IPS-18a (cell line): Measurements from ENCODE around the gene ARL10.
A peak's percentile ranks its signal among the peaks of the same experiment; 100 is the strongest.

Experiments
- H3K27ac ChIP-seq: one replicate; pipeline ENCODE4 v1.5.1; 2013; ENCODE audit warnings: low read length
- H3K27me3 ChIP-seq: one replicate; pipeline ENCODE4 v1.6.1; 2013; ENCODE audit warnings: mild to moderate bottlenecking, low read length; ENCODE audit not compliant: control insufficient read depth, insufficient read depth
- H3K36me3 ChIP-seq: one replicate; pipeline ENCODE4 v1.6.1; 2013; ENCODE audit warnings: low read depth, low read length; ENCODE audit not compliant: control insufficient read depth
- H3K4me1 ChIP-seq: one replicate; pipeline ENCODE4 v1.6.1; 2013; ENCODE audit warnings: low read depth, low read length; ENCODE audit not compliant: control insufficient read depth
- H3K4me3 ChIP-seq: one replicate; pipeline ENCODE4 v1.5.1; 2013; ENCODE audit warnings: low read length
- H3K9ac ChIP-seq: one replicate; pipeline ENCODE4 v1.6.1; 2013; ENCODE audit warnings: mild to moderate bottlenecking, low read length, moderate library complexity
- H3K9me3 ChIP-seq: one replicate; pipeline ENCODE4 v1.6.1; 2013; ENCODE audit warnings: low read depth, low read length; ENCODE audit not compliant: control insufficient read depth

ARL10 gene

DNA sequence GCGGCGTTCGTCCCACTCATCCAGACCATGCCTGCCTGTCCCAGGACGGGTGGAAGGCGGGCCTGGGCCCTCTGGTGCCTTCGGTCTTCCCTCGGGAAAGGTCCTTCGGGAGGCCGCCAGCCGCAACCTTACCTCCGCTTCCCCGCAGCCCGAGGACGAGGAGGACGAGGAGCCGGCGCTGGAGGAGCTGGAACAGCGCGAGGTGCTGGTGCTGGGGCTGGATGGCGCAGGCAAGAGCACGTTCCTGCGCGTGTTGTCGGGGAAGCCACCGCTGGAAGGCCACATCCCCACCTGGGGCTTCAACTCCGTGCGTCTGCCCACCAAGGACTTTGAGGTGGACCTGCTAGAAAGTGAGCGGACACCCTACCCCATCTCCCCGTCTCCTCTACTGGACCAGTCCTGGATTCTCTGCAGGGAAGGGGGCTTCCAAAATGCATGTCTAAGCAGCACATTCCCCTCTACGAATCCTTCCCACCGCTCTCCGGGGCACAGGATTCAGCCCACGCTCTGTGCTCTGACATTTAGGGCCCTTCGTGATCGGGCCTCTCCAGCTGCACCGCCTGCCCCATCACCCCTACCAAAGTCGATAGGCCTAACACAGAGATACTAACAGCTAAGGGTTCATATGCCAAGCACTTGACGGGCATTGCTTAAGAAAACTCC, 1.1 kb downstream of the ARL10 start:
- H3K9ac ChIP-seq, result peak overlapping the region; percentile 16
- peak overlapping the region; percentile 69 for H3K4me3 ChIP-seq
- no peaks in the 10 kb centered on the region for H3K9me3 ChIP-seq
- peaks cover 3% of the 10 kb centered on the region for H3K4me1 ChIP-seq
- peaks cover 61% of the 10 kb centered on the region for H3K27me3 ChIP-seq
- H3K27ac ChIP-seq, result no peak overlapping the region
- no peaks in the 10 kb centered on the region for H3K36me3 ChIP-seq

DNA sequence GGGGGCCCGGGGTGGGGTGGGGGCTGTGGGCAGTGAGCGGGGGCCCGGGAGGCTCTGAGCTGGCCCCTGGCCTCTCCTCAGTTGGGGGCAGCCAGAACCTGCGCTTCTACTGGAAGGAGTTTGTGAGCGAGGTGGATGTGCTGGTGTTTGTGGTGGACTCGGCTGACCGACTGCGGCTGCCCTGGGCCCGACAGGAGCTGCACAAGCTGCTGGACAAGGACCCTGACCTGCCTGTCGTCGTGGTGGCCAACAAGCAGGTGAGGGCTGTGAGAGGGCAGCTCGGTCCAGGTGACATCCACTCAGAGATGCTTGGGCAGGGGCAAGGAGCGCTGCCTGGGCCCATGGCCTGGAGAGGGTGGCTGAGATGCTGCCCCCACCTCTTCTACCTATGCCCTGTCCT, 3.4 kb downstream of the ARL10 start:
- no peaks in the 10 kb centered on the region for H3K36me3 ChIP-seq
- no peak overlapping the region for H3K9ac ChIP-seq
- no peak overlapping the region for H3K27ac ChIP-seq

DNA sequence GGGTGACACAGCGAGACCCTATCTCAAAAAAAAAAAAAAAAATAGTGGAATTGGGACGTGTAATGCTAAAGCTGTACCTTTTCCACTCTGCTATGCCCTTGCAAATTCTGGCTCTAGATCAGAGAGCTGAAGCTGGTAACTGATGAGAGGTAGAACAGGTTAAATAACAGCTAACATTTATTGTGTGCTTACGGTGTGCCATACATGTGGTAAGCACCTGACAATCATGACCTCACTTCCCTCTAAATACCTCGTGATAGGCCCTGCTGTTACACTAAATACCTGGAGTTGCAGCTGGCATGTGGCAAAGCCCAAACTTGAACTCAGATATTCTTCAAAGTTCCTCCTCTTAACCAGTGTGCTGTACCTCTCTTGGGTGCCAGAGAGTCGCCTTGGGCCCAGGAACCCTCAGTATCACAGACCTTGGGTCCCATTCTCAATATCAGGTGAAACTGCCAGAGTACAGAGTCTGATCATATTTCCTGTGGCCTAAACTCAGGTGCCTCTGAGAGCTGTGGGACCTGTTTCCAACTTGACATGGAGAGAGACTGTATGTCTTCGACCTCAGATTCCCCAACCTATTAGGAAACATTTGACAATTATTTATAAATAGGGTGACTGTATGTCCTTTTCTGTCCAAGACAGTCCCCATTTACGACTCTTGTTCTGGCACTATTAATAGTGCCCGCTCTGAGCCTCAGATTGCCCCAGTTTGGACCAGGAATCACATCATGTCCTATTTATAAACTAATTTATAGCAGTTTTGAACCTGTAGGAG, 4.8 kb downstream of the ARL10 start:
- Histone ChIP-seq H3K4me1 (no peaks in the 10 kb centered on the region), H3K9me3 (no peaks in the 10 kb centered on the region), H3K4me3 (no peak overlapping the region), H3K9ac (no peak overlapping the region), H3K36me3 (no peaks in the 10 kb centered on the region), H3K27me3 (peaks cover 27% of the 10 kb centered on the region), H3K27ac (no peak overlapping the region)

More for the DNA sequence above, 3.4 kb downstream of the ARL10 start:
- H3K27me3 ChIP-seq, result peaks cover 41% of the 10 kb centered on the region
- H3K4me3 ChIP-seq, result no peak overlapping the region
- no peaks in the 10 kb centered on the region for H3K9me3 ChIP-seq
- H3K4me1 ChIP-seq, result no peaks in the 10 kb centered on the region

DNA sequence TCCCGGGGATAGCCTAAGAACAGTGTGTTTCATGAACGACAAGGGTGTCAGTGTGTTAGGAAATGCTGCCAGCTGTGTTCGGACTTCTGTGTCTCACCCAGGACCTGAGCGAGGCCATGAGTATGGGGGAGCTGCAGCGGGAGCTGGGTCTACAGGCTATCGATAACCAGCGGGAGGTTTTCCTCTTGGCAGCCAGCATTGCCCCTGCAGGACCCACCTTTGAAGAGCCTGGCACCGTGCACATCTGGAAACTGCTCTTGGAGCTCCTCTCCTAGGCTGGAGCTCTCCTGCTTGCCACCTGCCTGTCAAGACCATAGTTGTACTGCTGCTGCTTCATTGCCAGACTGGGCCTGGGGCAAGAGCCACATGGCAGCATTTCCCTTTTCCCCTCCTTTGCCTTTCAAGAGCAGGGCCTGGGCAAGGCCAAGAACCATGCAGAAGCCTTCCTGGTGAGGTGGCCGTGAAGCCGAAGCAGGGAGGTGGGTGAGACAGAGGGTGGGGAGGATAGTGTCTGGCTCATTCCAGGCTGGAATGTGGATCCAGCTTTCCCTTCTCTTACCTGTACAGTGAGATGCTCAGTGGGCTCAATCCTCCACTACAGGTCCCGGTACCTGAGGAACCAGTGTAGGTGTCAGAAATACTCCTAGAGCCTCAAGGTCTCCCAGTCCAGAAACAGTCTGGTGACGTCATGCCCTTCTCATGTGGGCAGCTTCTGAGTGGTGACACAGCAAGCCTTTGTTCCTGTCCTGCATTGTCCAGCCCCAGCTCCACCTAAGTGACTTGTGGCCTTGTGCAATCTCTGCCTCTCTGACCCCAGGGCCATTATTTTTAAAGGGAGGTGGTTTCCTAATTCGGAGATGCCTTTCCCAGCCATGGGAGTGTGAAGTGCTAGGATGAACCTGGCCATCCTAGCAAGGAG, 6.6 kb downstream of the ARL10 start:
- Histone ChIP-seq H3K9me3 (no peaks in the 10 kb centered on the region), H3K27ac (no peak overlapping the region), H3K4me3 (no peak overlapping the region), H3K4me1 (no peaks in the 10 kb centered on the region), H3K36me3 (no peaks in the 10 kb centered on the region), H3K27me3 (peaks cover 9% of the 10 kb centered on the region), H3K9ac (no peak overlapping the region)

DNA sequence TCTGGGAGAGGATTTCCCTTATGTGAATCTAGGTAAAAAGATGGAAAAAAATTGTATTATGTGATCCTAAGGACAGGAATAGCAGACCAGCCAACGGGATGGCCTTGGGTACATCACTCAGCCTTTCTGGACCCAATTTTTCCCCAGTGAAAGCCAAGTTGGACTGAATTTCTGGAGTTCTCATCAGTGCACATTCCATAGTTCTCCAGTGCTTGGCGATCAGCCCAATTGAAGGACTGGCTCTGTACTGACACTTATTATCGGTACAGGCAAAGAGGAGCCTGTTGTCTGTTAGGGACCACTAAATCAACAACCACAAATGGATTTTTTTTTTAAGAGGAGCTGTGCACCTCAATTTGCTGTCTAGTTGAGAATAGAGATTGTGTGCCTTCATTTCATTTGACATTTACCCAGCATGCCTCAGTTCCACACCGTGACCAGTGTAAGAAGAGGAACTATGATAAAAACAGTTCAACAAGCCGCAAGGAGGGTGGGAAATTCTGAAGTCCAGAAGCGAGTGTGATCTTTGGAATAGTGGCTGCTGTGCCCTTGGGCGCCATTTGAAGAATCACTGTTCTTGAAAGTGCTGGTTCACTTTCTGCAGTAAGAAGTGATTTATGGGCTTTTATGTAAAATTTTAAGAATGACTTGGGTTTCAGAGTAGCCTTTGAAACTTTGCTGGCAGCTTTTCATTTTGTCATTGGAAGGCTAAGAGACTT, 8.0 kb downstream of the ARL10 start:
- no peak overlapping the region for H3K4me3 ChIP-seq
- no peak overlapping the region for H3K27ac ChIP-seq
- H3K9me3 ChIP-seq, result no peaks in the 10 kb centered on the region
- H3K9ac ChIP-seq, result no peak overlapping the region
- H3K4me1 ChIP-seq, result no peaks in the 10 kb centered on the region
- H3K36me3 ChIP-seq, result no peaks in the 10 kb centered on the region
- H3K27me3 ChIP-seq, result no peaks in the 10 kb centered on the region

DNA sequence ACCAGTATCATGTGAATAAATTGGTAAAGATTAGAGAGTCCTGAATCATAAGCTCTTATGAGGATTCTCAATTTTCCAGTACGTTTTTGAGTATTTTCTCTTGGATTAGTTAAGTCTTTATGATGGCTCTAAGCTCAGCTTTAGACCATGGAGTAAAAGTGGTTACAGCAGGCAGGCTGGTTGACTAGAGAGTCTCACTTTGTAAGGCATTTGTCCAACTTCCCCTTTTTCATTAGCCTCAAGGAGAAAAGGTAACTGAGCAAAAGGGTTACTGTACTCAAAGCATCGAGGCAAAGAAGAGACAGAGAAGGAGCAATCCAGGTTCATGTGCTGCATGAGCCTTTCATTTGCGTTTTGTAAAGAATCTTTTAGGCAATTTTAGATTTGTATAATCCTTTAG, 14.6 kb downstream of the ARL10 start:
- no peaks in the 10 kb centered on the region for H3K27me3 ChIP-seq
- no peaks in the 10 kb centered on the region for H3K9me3 ChIP-seq
- H3K27ac ChIP-seq, result no peak overlapping the region
- H3K36me3 ChIP-seq, result peaks cover 40% of the 10 kb centered on the region
- H3K4me3 ChIP-seq, result no peak overlapping the region
- H3K4me1 ChIP-seq, result no peaks in the 10 kb centered on the region
- H3K9ac ChIP-seq, result no peak overlapping the region

DNA sequence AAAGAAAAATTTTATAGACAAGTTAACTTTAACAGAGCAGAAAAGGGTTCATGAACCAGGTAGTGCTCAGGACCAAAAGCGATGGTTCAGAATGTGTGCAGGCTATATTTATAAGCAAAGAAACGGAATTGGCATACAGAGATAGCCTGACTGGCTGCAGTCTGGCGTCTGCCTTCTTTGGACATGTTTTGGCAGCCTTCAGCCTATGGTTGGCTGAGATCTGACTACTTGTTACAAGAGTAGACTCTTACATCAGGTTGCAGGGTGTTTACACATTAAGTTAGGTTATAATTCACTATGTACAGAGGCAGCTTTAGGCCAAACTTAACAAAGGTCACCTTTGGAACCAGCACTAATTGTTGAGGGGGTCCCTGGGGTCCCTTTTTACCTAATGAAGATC, 16.1 kb downstream of the ARL10 start:
- H3K4me1 ChIP-seq, result no peaks in the 10 kb centered on the region
- no peaks in the 10 kb centered on the region for H3K27me3 ChIP-seq
- no peak overlapping the region for H3K9ac ChIP-seq
- peaks cover 54% of the 10 kb centered on the region for H3K36me3 ChIP-seq
- no peaks in the 10 kb centered on the region for H3K9me3 ChIP-seq
- no peak overlapping the region for H3K4me3 ChIP-seq
- H3K27ac ChIP-seq, result no peak overlapping the region

DNA sequence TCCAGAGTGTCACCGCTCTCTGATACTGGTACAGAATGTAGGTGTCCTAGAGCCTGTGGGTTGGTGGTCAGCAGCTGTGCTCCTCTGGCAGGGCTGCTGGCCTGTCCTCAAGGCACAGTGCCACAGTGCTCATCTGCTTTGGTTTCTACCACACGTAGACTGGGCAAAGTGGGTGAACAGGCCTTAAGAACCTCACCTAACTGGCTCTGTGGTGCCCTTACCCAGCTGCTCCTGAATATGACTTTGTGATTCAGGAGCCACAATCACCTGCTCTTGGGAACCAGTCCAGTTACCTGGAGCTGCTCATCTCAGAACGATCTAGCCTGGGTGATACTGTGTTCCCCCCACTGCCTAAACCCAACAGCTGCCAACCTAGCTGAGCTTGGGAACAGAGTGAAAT, 16.7 kb downstream of the ARL10 start:
- Histone ChIP-seq H3K4me1 (peaks cover under 1% of the 10 kb centered on the region), H3K9me3 (no peaks in the 10 kb centered on the region), H3K36me3 (peaks cover 57% of the 10 kb centered on the region), H3K9ac (no peak overlapping the region), H3K27me3 (no peaks in the 10 kb centered on the region), H3K4me3 (no peak overlapping the region), H3K27ac (no peak overlapping the region)

DNA sequence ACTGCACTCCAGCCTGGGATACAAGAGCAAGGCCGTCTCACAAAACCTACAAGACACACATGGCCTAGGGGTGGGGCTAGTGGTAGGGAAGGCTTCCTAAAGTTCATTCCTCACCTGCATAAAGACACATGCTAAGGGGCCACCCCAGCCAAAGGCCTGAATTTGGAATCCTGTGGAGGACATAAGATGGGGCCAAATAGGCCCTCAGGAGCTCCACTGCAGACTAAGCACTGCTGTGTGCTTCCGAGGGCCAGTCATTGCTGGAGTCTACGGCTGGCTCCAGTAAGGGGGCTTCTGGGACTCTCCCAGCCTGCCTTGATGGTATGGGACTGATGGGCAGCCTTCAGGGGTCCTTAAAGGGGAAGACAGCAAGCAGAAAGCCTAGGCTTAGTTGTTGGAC, 17.4 kb downstream of the ARL10 start:
- no peak overlapping the region for H3K9ac ChIP-seq
- no peak overlapping the region for H3K27ac ChIP-seq
- H3K9me3 ChIP-seq, result no peaks in the 10 kb centered on the region
- peaks cover 57% of the 10 kb centered on the region for H3K36me3 ChIP-seq
- H3K27me3 ChIP-seq, result no peaks in the 10 kb centered on the region
- H3K4me1 ChIP-seq, result peaks cover 8% of the 10 kb centered on the region
- H3K4me3 ChIP-seq, result no peak overlapping the region

DNA sequence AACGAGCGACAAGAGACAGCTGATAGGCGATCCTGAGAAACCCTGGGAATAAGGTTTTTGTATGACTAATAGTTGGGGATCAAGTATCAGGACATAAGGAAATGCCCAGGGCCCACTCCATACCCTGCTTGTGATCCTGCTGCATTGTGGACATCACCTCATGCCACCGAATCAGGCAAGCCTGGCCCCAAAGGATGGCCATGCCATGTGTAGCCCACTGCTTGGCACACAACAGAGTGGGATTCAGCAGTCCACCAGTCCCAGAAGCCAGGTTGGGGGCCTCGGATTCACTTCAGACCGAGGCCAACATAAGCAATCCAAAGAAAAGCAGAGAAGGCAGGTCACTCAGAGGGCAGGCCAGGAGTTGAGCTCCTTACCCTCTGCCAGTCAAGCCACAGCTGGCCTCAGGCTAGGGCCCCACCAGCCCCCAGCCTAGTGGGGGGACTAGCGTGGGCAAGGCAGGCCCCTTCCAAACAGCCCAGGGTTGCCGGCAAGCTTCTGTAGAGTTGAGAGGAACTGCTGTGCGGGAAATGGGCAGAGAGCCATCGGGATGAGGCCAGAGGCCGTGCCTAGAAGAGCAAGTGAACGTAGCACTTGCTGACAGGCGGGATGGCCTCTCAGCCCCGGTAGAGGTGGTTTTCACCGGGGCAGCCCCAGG, 18.1 kb downstream of the ARL10 start:
- Histone ChIP-seq H3K4me3 (no peak overlapping the region), H3K36me3 (peaks cover 57% of the 10 kb centered on the region), H3K27me3 (no peaks in the 10 kb centered on the region), H3K27ac (no peak overlapping the region), H3K9me3 (no peaks in the 10 kb centered on the region), H3K4me1 (peaks cover 8% of the 10 kb centered on the region), H3K9ac (no peak overlapping the region)
